ENCODE results near the gene KPNA2. TPM values are rescaled to one million over a fixed set of nuclear protein-coding genes. Genes with fewer than 3 reads are reported as not detected.

The KPNA2 gene
- total and polyA plus RNA-seq, 9 of the 15 experiments (the other 6 are each of a cell fraction or from before 2014, with no cell fraction given), result 132 to 984 (median 241) TPM

- Histone ChIP-seq H4K20me1 (replicated peaks; ENCODE audit: control insufficient read depth, insufficient read depth, low read length) (no peaks in the 10 kb centered on the region), H3K36me3 (ENCODE audit: control insufficient read depth, insufficient read depth, low read length) (peaks cover 31% of the 10 kb centered on the region), H3K9me1 (ENCODE audit: control insufficient read depth, insufficient read depth, low read length) (no peaks in the 10 kb centered on the region), H3K4me1 (replicated peaks in 1 of 2; ENCODE audit: control insufficient read depth in 2 of 2, insufficient read depth in 2 of 2, low read length in 2 of 2) (no peaks in the 10 kb centered on the region; a peak in 3 of 5 replicates), H3K9ac (ENCODE audit: insufficient read depth in 1 of 2, low read depth in 2 of 2, low read length in 2 of 2) (no peak overlapping the region), H3K9me3 (replicated peaks; ENCODE audit: control insufficient read depth, insufficient read depth, low read depth, low read length) (no peaks in the 10 kb centered on the region), H3K27me3 (ENCODE audit: control insufficient read depth in 2 of 2, insufficient read depth in 2 of 2, low read length in 2 of 2) (no peaks in the 10 kb centered on the region), H3K79me2 (ENCODE audit: control insufficient read depth, insufficient read depth, low read length) (no peaks in the 10 kb centered on the region), H3K4me3 (no peak overlapping the region), H2AFZ (ENCODE audit: low read depth, low read length) (no peak overlapping the region), H3K27ac (ENCODE audit: extremely low read depth, low read depth, low read length) (no peak overlapping the region), H3K4me2 (ENCODE audit: insufficient read depth, low read length) (no peak overlapping the region)
- TF ChIP-seq POLR2AphosphoS5 (IDR thresholded peaks at IDR 0.05; ENCODE audit: control insufficient read depth, insufficient read depth, low read depth, low read length), result peak; percentile 18; the same call in 1 of the 2 replicates
- no peak for TF ChIP-seq MYBL2 (IDR thresholded peaks at IDR 0.05; ENCODE audit: low read depth)
- no peak for TF ChIP-seq MYBL2 (CRISPR knock-in tag; IDR thresholded peaks at IDR 0.05; ENCODE audit: borderline replicate concordance)
- TF ChIP-seq ZNF609 (CRISPR knock-in tag; IDR thresholded peaks at IDR 0.05; ENCODE audit: borderline replicate concordance), result no peak
- TF ChIP-seq HDAC3 (IDR thresholded peaks at IDR 0.05; ENCODE audit: borderline replicate concordance, partially characterized antibody), result no peak
- TF ChIP-seq NFYB (IDR thresholded peaks at IDR 0.05; ENCODE audit: extremely low read depth, insufficient read length), result peak; percentile 37
- TF ChIP-seq E2F8 (IDR thresholded peaks at IDR 0.05; ENCODE audit: low read depth, partially characterized antibody), result no peak
- DNase-seq (ENCODE audit: extremely low read depth in 1 of 4, low spot score in 3 of 4) (peak; percentile 23 to 39 (median 25)), FAIRE-seq (peak; percentile 67), ATAC-seq (peak; percentile 64)
- ChIA-PET CTCF (ENCODE audit: low intra/inter-chr PET ratio) (no interaction called here), POLR2A (interaction anchor here (0.6 to 3.5 kb wide), 4 partner anchors 13 to 43 kb away, joined by 3 to 22 read pairs (median 3); partner anchors contain the start of gene KPNA2)
- 19% methylated on average over 2 of the region's 2 CpGs for WGBS (ENCODE audit: insufficient coverage, low coverage, missing lambda C conversion rate)
- BruUV-seq (replicated peaks), result no TSS peak
- in situ Hi-C loops (cut with MboI) (no loop called here), intact Hi-C loops (cut with micrococcal nuclease) (no loop called here)
These were observed 13.5 kb downstream of the KPNA2 start for GRCh38 chr17:68048996-68049395.

Data from K562 (cell line).